Karpas-422 (cell line): ENCODE results near the gene LRP1B. TPM values are rescaled to one million over a fixed set of nuclear protein-coding genes. Genes with fewer than 3 reads are reported as not detected.

Experiments used
- DNase-seq: peaks from one replicate; pipeline ENCODE4 v3.0.0-alpha.2; 2015
- H2AFZ ChIP-seq: fragments of 200-600 bp; sonication (generic); 2 replicates; pipeline ENCODE4 v1.6.1; 2014; ENCODE audit warnings: antibody characterized with exemption, low read length, mixed read lengths
- H3K27ac ChIP-seq: fragments of 200-600 bp; sonication (generic); 2 replicates; pipeline ENCODE4 v1.5.1; 2014; ENCODE audit warnings: mild to moderate bottlenecking, low read length, moderate library complexity
- H3K27me3 ChIP-seq: fragments of 200-600 bp; sonication (generic); 2 replicates; pipeline ENCODE4 v1.6.1; 2014; ENCODE audit warnings: low read length, mixed read lengths
- H3K36me3 ChIP-seq: fragments of 200-600 bp; sonication (generic); 2 replicates; pipeline ENCODE4 v1.6.1; 2014; ENCODE audit warnings: low read length, mixed read lengths; ENCODE audit not compliant: insufficient read depth
- H3K4me1 ChIP-seq: fragments of 200-600 bp; sonication (generic); 2 replicates; pipeline ENCODE4 v1.6.1; 2014; ENCODE audit warnings: mild to moderate bottlenecking, low read length, mixed read lengths
- H3K4me2 ChIP-seq: fragments of 200-600 bp; sonication (generic); 2 replicates; pipeline ENCODE4 v1.6.1; 2014; ENCODE audit warnings: low read length, low read depth, mild to moderate bottlenecking; ENCODE audit not compliant: poor library complexity, severe bottlenecking
- H3K4me3 ChIP-seq: fragments of 200-600 bp; sonication (generic); 2 replicates; pipeline ENCODE4 v1.5.1; 2014; ENCODE audit warnings: mild to moderate bottlenecking, antibody characterized with exemption, low read length, mixed read lengths
- H3K79me2 ChIP-seq: fragments of 200-600 bp; sonication (generic); 2 replicates; pipeline ENCODE4 v1.6.1; 2014; ENCODE audit warnings: mild to moderate bottlenecking, low read length, mixed read lengths
- H3K9ac ChIP-seq: fragments of 200-600 bp; sonication (generic); 2 replicates; pipeline ENCODE4 v1.6.0; 2014; ENCODE audit warnings: low read length
- H3K9me2 ChIP-seq: fragments of 200-600 bp; sonication (generic), shearing (Covaris generic); replicated peaks from 2 replicates; pipeline ENCODE4 v1.6.0; 2014; ENCODE audit warnings: mild to moderate bottlenecking, low read length, moderate library complexity; ENCODE audit not compliant: insufficient read depth
- H3K9me3 ChIP-seq: fragments of 300-700, 200-600 bp; sonication (generic); 2 replicates; pipeline ENCODE4 v1.6.1; 2014; ENCODE audit warnings: low read length, mixed read lengths
- H4K20me1 ChIP-seq: fragments of 200-600 bp; sonication (generic); 2 replicates; pipeline ENCODE4 v1.6.1; 2014; ENCODE audit warnings: mild to moderate bottlenecking, antibody characterized with exemption, low read length, low read depth; ENCODE audit not compliant: insufficient read depth
- total RNA-seq: library from RNA; depleted of rRNA; stranded (reverse); fragments of >200 nt; shearing (Covaris generic); gene quantifications from 2 replicates; pipeline ENCODE4 v1.2.3, GENCODE V29; 2014; ENCODE audit warnings: low replicate concordance

Gene LRP1B
- total RNA-seq, 1 experiment from 2014 or later = not detected

DNA sequence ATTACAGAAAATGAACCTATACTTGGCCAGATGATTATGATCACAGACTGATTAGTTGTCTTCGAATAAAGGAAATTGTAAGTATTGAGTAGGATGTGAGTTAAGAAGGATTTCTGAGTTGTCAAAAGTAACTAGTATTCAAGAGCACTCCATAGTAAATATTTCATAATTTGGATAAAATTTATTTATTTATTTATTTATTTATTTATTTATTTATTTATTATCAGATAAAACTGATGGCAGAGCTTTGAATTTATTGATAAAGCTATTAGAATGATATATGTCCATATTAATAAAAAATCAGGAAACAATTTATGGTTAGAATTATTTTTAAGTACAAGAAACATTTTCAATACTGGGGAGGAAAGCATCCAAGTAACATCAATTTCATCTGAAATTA is 1634.1 kb downstream of the LRP1B start:
- no peak for DNase-seq
- H3K27ac ChIP-seq = no peak overlapping the region
- H3K9me2 ChIP-seq = no peaks in the 10 kb centered on the region
- H3K9ac ChIP-seq = no peak overlapping the region
- H4K20me1 ChIP-seq = no peaks in the 10 kb centered on the region
- no peaks in the 10 kb centered on the region for H3K79me2 ChIP-seq
- H3K36me3 ChIP-seq = no peaks in the 10 kb centered on the region
- H3K4me3 ChIP-seq = no peak overlapping the region
- peaks cover 18% of the 10 kb centered on the region for H3K9me3 ChIP-seq
- H3K27me3 ChIP-seq = no peaks in the 10 kb centered on the region
- no peak overlapping the region for H3K4me2 ChIP-seq
- no peak overlapping the region for H2AFZ ChIP-seq
- H3K4me1 ChIP-seq = no peaks in the 10 kb centered on the region

DNA sequence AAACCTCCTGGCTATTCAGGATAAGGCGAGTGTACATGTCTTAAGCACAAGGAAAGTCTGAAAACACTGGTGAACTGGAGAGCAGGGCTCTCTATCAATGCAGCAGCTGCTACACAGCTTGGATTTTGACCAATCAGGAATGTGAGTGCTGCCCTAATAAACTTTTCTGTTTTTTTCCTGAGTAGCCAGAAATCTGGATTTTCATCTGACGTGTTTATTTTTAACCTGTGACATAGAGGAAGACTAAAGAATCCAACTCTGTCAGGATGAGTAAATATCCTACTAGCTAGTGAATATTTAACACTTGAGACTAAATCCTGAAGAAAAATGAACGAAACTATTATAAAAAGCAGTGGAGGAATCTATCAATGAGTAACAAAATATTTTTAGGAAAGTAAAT is 1638.9 kb downstream of the LRP1B start:
- Histone ChIP-seq H3K9me3 (peaks cover 29% of the 10 kb centered on the region), H3K27me3 (no peaks in the 10 kb centered on the region), H4K20me1 (no peaks in the 10 kb centered on the region), H3K9ac (no peak overlapping the region), H3K27ac (no peak overlapping the region), H2AFZ (no peak overlapping the region), H3K4me1 (no peaks in the 10 kb centered on the region), H3K4me2 (no peak overlapping the region), H3K9me2 (no peaks in the 10 kb centered on the region), H3K4me3 (no peak overlapping the region), H3K79me2 (no peaks in the 10 kb centered on the region), H3K36me3 (no peaks in the 10 kb centered on the region)
- no peak for DNase-seq

DNA sequence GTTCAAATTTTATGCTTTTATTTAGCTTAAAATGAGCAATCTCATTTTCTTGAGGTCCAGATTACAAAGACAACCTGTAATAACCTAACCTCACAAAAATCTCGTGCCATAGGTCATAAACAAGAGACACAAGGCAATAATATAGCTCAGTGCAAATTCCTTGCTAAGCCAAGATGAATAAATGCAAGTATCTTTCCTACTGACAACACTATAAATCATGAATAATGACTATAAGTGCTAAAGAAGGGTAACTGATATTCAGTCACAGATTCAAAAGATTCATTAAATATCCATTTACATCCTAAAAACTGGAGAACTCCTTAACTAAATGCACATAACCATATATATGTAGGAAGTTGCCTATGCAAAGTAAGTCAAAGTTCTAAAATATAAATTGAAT is 1641.6 kb downstream of the LRP1B start:
- H2AFZ ChIP-seq = no peak overlapping the region
- no peaks in the 10 kb centered on the region for H3K36me3 ChIP-seq
- no peaks in the 10 kb centered on the region for H3K27me3 ChIP-seq
- no peaks in the 10 kb centered on the region for H3K4me1 ChIP-seq
- H3K4me2 ChIP-seq = no peak overlapping the region
- no peak for DNase-seq
- no peaks in the 10 kb centered on the region for H3K9me2 ChIP-seq
- H4K20me1 ChIP-seq = no peaks in the 10 kb centered on the region
- no peaks in the 10 kb centered on the region for H3K79me2 ChIP-seq
- H3K27ac ChIP-seq = no peak overlapping the region
- no peak overlapping the region for H3K4me3 ChIP-seq
- H3K9me3 ChIP-seq = peaks cover 26% of the 10 kb centered on the region
- H3K9ac ChIP-seq = no peak overlapping the region

DNA sequence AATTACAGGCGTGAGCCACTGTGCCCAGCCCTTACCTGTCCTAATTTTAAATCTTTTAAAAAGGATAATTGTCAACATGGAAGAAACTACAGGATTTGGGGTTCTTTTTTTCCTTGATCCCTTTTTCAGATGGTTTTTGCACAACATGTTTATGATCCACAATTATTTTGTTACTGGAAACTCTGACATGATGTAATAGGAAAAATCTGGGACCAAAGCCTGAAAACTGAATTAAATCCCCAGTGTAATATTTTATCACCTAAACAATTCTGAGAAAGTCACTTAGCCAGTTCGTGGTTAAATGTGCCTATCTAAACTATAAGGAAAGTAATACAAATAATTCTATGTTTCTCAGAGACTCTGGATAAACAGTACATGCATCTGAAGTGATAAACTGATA is 1649.7 kb downstream of the LRP1B start:
- Histone ChIP-seq H3K27me3 (no peaks in the 10 kb centered on the region), H3K4me3 (no peak overlapping the region), H3K36me3 (no peaks in the 10 kb centered on the region), H3K9ac (no peak overlapping the region), H2AFZ (no peak overlapping the region), H3K9me2 (no peaks in the 10 kb centered on the region), H3K4me1 (no peaks in the 10 kb centered on the region), H4K20me1 (no peaks in the 10 kb centered on the region), H3K27ac (no peak overlapping the region), H3K9me3 (peaks cover 27% of the 10 kb centered on the region; the same call in 1 of the 2 replicates), H3K4me2 (no peak overlapping the region), H3K79me2 (no peaks in the 10 kb centered on the region)
- DNase-seq = no peak

DNA sequence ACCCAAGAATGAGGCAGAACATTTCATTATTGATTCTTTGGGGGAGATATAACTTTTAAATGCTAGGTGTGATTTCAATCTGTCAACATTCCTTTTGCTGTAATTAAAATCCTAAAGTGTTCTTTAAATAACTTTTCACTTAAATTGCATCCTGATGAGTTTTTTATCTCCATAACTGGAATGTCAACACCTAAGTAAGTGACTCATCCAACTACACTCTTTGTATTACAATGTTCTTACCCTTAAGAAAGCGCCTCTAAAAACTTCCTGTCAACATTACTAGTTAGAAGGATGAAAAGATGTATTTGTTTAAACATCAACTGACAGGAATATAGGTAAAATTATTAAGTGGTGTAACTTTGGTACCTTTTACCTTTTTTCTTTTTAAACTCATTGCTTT is 1657.0 kb downstream of the LRP1B start:
- Histone ChIP-seq H3K4me3 (no peak overlapping the region), H3K9me2 (no peaks in the 10 kb centered on the region), H3K27me3 (no peaks in the 10 kb centered on the region), H3K36me3 (no peaks in the 10 kb centered on the region), H3K27ac (no peak overlapping the region), H3K4me1 (no peaks in the 10 kb centered on the region), H3K9me3 (peaks cover 19% of the 10 kb centered on the region), H3K9ac (no peak overlapping the region), H3K79me2 (no peaks in the 10 kb centered on the region), H4K20me1 (no peaks in the 10 kb centered on the region), H3K4me2 (no peak overlapping the region), H2AFZ (no peak overlapping the region)
- no peak for DNase-seq

DNA sequence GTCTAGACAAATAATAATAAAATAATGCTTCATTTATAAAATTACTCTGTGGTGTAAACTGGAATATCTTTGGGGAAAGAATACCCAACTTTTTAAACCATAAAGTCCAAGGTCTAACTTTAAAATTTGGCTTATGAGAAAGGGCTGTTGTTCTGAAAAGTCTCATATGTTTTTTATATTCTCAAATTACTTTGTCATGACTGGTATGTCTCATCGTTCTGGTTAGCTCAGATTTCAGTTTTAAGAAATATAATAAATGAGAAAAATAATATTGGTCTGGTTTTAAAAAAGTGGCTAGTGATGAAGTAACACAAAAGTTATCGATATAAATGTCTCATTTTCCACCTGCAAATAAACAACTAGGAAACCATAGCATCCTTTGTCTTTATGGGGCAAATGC is 1658.1 kb downstream of the LRP1B start:
- H3K27ac ChIP-seq = no peak overlapping the region
- no peaks in the 10 kb centered on the region for H3K79me2 ChIP-seq
- H3K4me3 ChIP-seq = no peak overlapping the region
- H3K27me3 ChIP-seq = no peaks in the 10 kb centered on the region
- H3K4me2 ChIP-seq = no peak overlapping the region
- no peaks in the 10 kb centered on the region for H3K36me3 ChIP-seq
- H3K9me3 ChIP-seq = peaks cover 22% of the 10 kb centered on the region
- H3K9ac ChIP-seq = no peak overlapping the region
- H2AFZ ChIP-seq = no peak overlapping the region
- DNase-seq = no peak
- H3K9me2 ChIP-seq = no peaks in the 10 kb centered on the region
- H4K20me1 ChIP-seq = no peaks in the 10 kb centered on the region
- H3K4me1 ChIP-seq = no peaks in the 10 kb centered on the region

DNA sequence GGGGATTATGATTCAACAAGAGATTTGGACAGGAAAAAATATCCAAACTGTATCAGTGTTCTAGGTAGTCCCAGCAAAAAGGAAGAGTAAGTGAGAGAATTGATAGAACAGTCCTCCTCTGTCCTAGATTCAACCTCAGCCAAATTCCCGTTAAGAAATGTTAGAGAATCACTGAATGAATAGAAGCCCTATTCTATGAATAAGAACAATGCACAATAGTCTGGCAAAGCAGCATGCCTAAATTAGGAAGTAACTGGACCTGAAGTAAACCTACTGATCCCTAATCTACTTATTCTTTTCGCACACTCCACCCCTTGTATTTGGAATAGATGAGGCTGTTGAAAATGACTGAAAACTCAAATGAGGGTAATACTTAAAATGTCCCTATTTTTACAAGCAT is 1665.5 kb downstream of the LRP1B start:
- H3K36me3 ChIP-seq = no peaks in the 10 kb centered on the region
- no peak overlapping the region for H3K4me3 ChIP-seq
- H3K4me2 ChIP-seq = no peak overlapping the region
- no peaks in the 10 kb centered on the region for H3K79me2 ChIP-seq
- no peaks in the 10 kb centered on the region for H3K9me2 ChIP-seq
- no peaks in the 10 kb centered on the region for H3K4me1 ChIP-seq
- peaks cover 13% of the 10 kb centered on the region for H3K9me3 ChIP-seq
- no peaks in the 10 kb centered on the region for H3K27me3 ChIP-seq
- H3K9ac ChIP-seq = no peak overlapping the region
- H4K20me1 ChIP-seq = no peaks in the 10 kb centered on the region
- no peak overlapping the region for H2AFZ ChIP-seq
- no peak overlapping the region for H3K27ac ChIP-seq
- DNase-seq = no peak

DNA sequence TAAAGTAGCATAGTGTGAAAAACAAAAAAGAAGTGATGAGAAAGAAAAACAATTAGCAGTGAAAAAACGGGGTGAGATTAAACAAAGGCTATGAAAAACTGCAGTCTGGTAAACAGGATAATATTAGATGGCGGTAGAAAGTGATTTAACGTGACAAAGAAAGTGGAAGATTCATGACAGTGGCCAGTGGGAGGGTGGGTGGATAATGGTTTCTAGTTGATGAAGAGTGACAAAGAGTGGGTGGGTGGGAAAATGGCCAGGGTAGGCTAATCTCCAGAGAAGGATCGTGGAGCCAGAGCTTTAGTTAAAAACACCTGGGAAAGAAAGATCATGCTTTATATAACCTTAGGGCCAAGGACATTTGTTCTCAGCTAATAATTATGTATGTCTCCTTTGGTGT is 1667.8 kb downstream of the LRP1B start:
- no peaks in the 10 kb centered on the region for H3K4me1 ChIP-seq
- no peak overlapping the region for H3K4me2 ChIP-seq
- peaks cover 17% of the 10 kb centered on the region for H3K9me3 ChIP-seq
- H3K27me3 ChIP-seq = no peaks in the 10 kb centered on the region
- no peaks in the 10 kb centered on the region for H3K9me2 ChIP-seq
- no peak overlapping the region for H3K9ac ChIP-seq
- H3K27ac ChIP-seq = no peak overlapping the region
- H3K79me2 ChIP-seq = no peaks in the 10 kb centered on the region
- no peak overlapping the region for H2AFZ ChIP-seq
- H4K20me1 ChIP-seq = no peaks in the 10 kb centered on the region
- no peak overlapping the region for H3K4me3 ChIP-seq
- DNase-seq = no peak
- no peaks in the 10 kb centered on the region for H3K36me3 ChIP-seq

DNA sequence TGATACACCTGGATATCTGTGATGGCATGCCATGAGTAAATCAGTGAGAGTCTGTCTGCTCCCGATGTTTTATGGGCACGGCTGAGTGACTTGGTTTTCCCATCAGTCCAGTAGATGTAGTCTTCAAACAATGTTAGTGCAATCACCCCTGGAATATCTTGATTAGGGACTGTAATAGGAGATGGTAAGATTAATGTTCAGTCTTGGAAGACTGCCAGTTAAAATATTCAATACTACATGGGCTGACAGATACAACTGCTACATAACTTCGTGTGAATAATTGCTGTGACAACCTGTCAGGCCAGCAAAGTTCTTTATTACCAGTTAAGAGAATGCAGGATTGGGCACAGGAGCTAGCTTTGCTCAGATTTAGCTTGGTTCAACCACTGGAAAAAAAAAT is 1673.3 kb downstream of the LRP1B start:
- DNase-seq = no peak
- Histone ChIP-seq H3K4me3 (no peak overlapping the region), H3K36me3 (no peaks in the 10 kb centered on the region), H2AFZ (no peak overlapping the region), H3K9me3 (peaks cover 21% of the 10 kb centered on the region), H3K9ac (no peak overlapping the region), H4K20me1 (no peaks in the 10 kb centered on the region), H3K4me1 (no peaks in the 10 kb centered on the region), H3K27me3 (no peaks in the 10 kb centered on the region), H3K79me2 (no peaks in the 10 kb centered on the region), H3K9me2 (no peaks in the 10 kb centered on the region), H3K4me2 (no peak overlapping the region), H3K27ac (no peak overlapping the region)
